GM23338 (cell line): ENCODE measurements around the gene MTOR. TPM values are rescaled to one million over a fixed set of nuclear protein-coding genes. Genes with fewer than 3 reads are reported as not detected.

Experiments used
- ATAC-seq: fragments of 200-7000 bp; cut with Tn5 transposase; 3 replicates; pipeline ENCODE4 v1.9.1; 2020
- DNase-seq: peaks from one replicate; pipeline ENCODE4 v3.0.0-alpha.2; 2015; ENCODE audit warnings: low spot score
- H2AFZ ChIP-seq: fragments of 200-600 bp; sonication (generic); 2 replicates; pipeline ENCODE4 v1.8.0; 2016; ENCODE audit warnings: antibody characterized with exemption, mild to moderate bottlenecking, moderate library complexity
- H3F3A ChIP-seq: fragments of 200-600 bp; sonication (generic); replicated peaks from 2 replicates; pipeline ENCODE4 v1.8.0; 2017; ENCODE audit warnings: antibody characterized with exemption, mixed run types, low read depth
- H3K27ac ChIP-seq: fragments of 200-600 bp; sonication (generic); 2 replicates; pipeline ENCODE4 v1.6.1; 2016; ENCODE audit warnings: low read depth
- H3K27me3 ChIP-seq: fragments of 200-600 bp; sonication (generic); 2 replicates; pipeline ENCODE4 v1.8.0; 2016; ENCODE audit warnings: mild to moderate bottlenecking, mixed run types, moderate library complexity; ENCODE audit not compliant: insufficient read depth
- H3K36me3 ChIP-seq: fragments of 200-600 bp; sonication (generic); 2 replicates; pipeline ENCODE4 v1.8.0; 2016; ENCODE audit warnings: mild to moderate bottlenecking; ENCODE audit not compliant: insufficient read depth
- H3K4me1 ChIP-seq: fragments of 200-600 bp; sonication (generic); 2 replicates; pipeline ENCODE4 v1.8.0; 2016; ENCODE audit warnings: mild to moderate bottlenecking, moderate library complexity; ENCODE audit not compliant: insufficient read depth
- H3K4me2 ChIP-seq: fragments of 200-600 bp; sonication (generic); 2 replicates; pipeline ENCODE4 v1.7.1; 2017; ENCODE audit warnings: mixed run types
- H3K4me3 ChIP-seq: fragments of 200-600 bp; sonication (generic); 2 replicates; pipeline ENCODE4 v1.6.1; 2016; ENCODE audit warnings: mixed run types
- H3K79me2 ChIP-seq: fragments of 200-600 bp; sonication (generic); replicated peaks from 2 replicates; pipeline ENCODE4 v1.8.0; 2017; ENCODE audit warnings: mild to moderate bottlenecking; ENCODE audit not compliant: insufficient read depth
- H3K9me2 ChIP-seq: fragments of 200-600 bp; sonication (generic); 2 replicates; pipeline ENCODE4 v1.8.0; 2017; ENCODE audit not compliant: insufficient read depth
- H4K20me1 ChIP-seq: fragments of 200-600 bp; sonication (generic); replicated peaks from 2 replicates; pipeline ENCODE4 v1.8.0; 2017; ENCODE audit warnings: mild to moderate bottlenecking; ENCODE audit not compliant: insufficient read depth
- H3K27ac Mint-ChIP-seq: 2 replicates; pipeline ENCODE4 v1.8.0; 2020; ENCODE audit warnings: inconsistent platforms, mild to moderate bottlenecking, moderate library complexity, mixed read lengths
- H3K27me3 Mint-ChIP-seq: 3 replicates; pipeline ENCODE4 v1.8.0; 2022; ENCODE audit warnings: low read depth, mild to moderate bottlenecking, moderate library complexity, mixed read lengths, inconsistent platforms; ENCODE audit not compliant: insufficient read depth, poor library complexity
- H3K36me3 Mint-ChIP-seq: 3 replicates; pipeline ENCODE4 v1.8.0; 2021; ENCODE audit warnings: low read depth, mild to moderate bottlenecking, inconsistent platforms, moderate library complexity, mixed read lengths
- H3K4me1 Mint-ChIP-seq: 3 replicates; pipeline ENCODE4 v1.8.0; 2020; ENCODE audit warnings: mild to moderate bottlenecking, inconsistent platforms, mixed read lengths
- H3K4me3 Mint-ChIP-seq: 3 replicates; pipeline ENCODE4 v1.8.0; 2021; ENCODE audit warnings: moderate library complexity, mild to moderate bottlenecking, inconsistent platforms, mixed read lengths
- H3K9me3 Mint-ChIP-seq: 3 replicates; pipeline ENCODE4 v1.8.0; 2020; ENCODE audit warnings: moderate library complexity, mild to moderate bottlenecking, inconsistent platforms, mixed read lengths
- CREB1 ChIP-seq: fragments of 250-450 bp; sonication (Bioruptor Pico); IDR thresholded peaks from 2 replicates; pipeline ENCODE4 v1.5.0; 2020; ENCODE audit warnings: low read depth, mild to moderate bottlenecking, moderate library complexity
- ETS1 ChIP-seq: IDR thresholded peaks from 2 replicates; pipeline ENCODE4 v1.6.1; 2016; ENCODE audit warnings: antibody characterized with exemption
- EZH2phosphoT487 ChIP-seq: fragments of 200-600 bp; sonication (generic); IDR thresholded peaks from one replicate; pipeline ENCODE4 v1.8.1; 2018; ENCODE audit warnings: antibody characterized with exemption; ENCODE audit not compliant: unreplicated experiment
- JUNB ChIP-seq: IDR thresholded peaks from one replicate; pipeline ENCODE4 v1.6.1; 2016; ENCODE audit warnings: antibody characterized with exemption; ENCODE audit not compliant: unreplicated experiment
- NANOG ChIP-seq: IDR thresholded peaks from 2 replicates; pipeline ENCODE4 v1.6.1; 2016; ENCODE audit warnings: antibody characterized with exemption, borderline replicate concordance
- POLR2AphosphoS5 ChIP-seq: IDR thresholded peaks from 2 replicates; pipeline ENCODE4 v1.6.1; 2016; ENCODE audit warnings: antibody characterized with exemption, low read depth
- STAT1 ChIP-seq: IDR thresholded peaks from one replicate; pipeline ENCODE4 v1.6.1; 2016; ENCODE audit warnings: antibody characterized with exemption; ENCODE audit not compliant: unreplicated experiment
- ZNF114 ChIP-seq: fragments of 250-450 bp; sonication (Bioruptor Pico); IDR thresholded peaks from 2 replicates; pipeline ENCODE4 v1.5.0; 2020; ENCODE audit warnings: mild to moderate bottlenecking, moderate library complexity
- ZNF331 ChIP-seq: fragments of 250-450 bp; sonication (Bioruptor Pico); IDR thresholded peaks from 2 replicates; pipeline ENCODE4 v1.5.0; 2020; ENCODE audit warnings: low read depth, mild to moderate bottlenecking, moderate library complexity
- polyA plus RNA-seq: library from polyadenylated mRNA; unstranded; fragments of >200 nt; fragmentation: Nextera tagmentation; extraction: Ambion mirVana; gene quantifications from 2 replicates; pipeline ENCODE4 v1.2.1, GENCODE V29; 2016
- total RNA-seq: library from RNA; depleted of rRNA; stranded (reverse); fragments of >200 nt; shearing (Covaris generic); gene quantifications from 2 replicates; pipeline ENCODE4 v1.2.3, GENCODE V29; 2014
- TF ChIP-seq, protein P1 (sequence below), 2 experiments: fragments of 200-600 bp in 1 of 2; sonication (generic) in 1 of 2; conservative IDR thresholded peaks; 2 replicates each; pipeline versions ENCODE4 v1.5.1 to v1.6.1; 2016 to 2017; ENCODE audit warnings: antibody characterized with exemption in 2 of 2, low read depth in 2 of 2, mild to moderate bottlenecking in 2 of 2, moderate library complexity in 1 of 2
- TF ChIP-seq, protein P2 (sequence below): fragments of 250-450 bp; sonication (Bioruptor Pico); IDR thresholded peaks from 2 replicates; pipeline ENCODE4 v1.5.0; 2020; ENCODE audit warnings: mild to moderate bottlenecking, moderate library complexity
- TF ChIP-seq, protein P3 (sequence below): IDR thresholded peaks from one replicate; pipeline ENCODE4 v1.6.1; 2018; ENCODE audit warnings: antibody characterized with exemption; ENCODE audit not compliant: unreplicated experiment

The MTOR gene
- total and polyA plus RNA-seq, 2 experiments from 2014 or later: 22.8 to 98.0 TPM

DNA sequence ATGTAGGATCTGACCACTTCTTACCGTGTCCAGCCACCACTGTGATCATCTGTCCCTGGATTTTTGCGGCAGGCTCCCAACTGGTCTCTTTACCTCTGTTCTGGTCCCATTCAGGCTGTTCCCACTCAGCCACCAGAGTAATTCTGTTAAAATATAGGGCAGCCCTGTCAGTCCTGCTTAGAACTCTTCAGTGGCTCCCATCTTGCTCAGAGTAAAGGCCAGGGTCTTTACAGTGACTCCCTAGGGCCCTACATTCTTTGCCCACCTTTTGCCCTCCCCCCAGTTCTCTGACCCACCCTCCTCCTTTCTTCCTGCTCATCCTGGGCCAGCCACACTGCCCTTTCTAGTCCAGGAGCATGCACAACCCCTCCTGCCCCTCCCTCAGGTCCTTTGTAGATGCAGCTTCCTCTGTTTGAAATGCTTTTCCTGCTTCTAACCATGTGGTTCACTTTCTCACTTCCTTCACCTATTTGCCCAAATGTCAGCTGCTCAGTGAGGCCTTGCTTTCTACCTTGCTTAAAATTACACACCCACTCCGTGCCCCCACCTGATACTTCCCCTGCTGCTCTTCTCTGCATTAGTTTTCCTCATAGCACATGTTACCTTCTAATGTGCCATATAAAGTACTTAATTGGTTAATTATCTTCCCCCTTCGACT, 18.5 kb upstream of the MTOR start:
- Histone ChIP-seq H3K4me3 (no peak overlapping the region), H3K36me3 (peaks cover 13% of the 10 kb centered on the region; the same call in 1 of the 2 replicates), H3K79me2 (peaks cover 91% of the 10 kb centered on the region), H4K20me1 (0 out of 2 replicates have a peak, but pooled peaks cover 21% of the 10 kb centered on the region), H3K4me1 (peaks cover 15% of the 10 kb centered on the region), H3F3A (peaks cover 14% of the 10 kb centered on the region), H3K27me3 (no peaks in the 10 kb centered on the region), H3K4me2 (no peak overlapping the region), H3K9me2 (no peaks in the 10 kb centered on the region), H3K27ac (no peak overlapping the region), H2AFZ (no peak overlapping the region)
- TF ChIP-seq POLR2AphosphoS5 (no peak), JUNB (no peak), ZNF114 (no peak), STAT1 (no peak), NANOG (no peak), EZH2phosphoT487 (no peak), ETS1 (no peak), ZNF331 (CRISPR knock-in tag) (no peak), CREB1 (CRISPR knock-in tag) (no peak)
- TF ChIP-seq, protein P1, sequence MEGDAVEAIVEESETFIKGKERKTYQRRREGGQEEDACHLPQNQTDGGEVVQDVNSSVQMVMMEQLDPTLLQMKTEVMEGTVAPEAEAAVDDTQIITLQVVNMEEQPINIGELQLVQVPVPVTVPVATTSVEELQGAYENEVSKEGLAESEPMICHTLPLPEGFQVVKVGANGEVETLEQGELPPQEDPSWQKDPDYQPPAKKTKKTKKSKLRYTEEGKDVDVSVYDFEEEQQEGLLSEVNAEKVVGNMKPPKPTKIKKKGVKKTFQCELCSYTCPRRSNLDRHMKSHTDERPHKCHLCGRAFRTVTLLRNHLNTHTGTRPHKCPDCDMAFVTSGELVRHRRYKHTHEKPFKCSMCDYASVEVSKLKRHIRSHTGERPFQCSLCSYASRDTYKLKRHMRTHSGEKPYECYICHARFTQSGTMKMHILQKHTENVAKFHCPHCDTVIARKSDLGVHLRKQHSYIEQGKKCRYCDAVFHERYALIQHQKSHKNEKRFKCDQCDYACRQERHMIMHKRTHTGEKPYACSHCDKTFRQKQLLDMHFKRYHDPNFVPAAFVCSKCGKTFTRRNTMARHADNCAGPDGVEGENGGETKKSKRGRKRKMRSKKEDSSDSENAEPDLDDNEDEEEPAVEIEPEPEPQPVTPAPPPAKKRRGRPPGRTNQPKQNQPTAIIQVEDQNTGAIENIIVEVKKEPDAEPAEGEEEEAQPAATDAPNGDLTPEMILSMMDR (conservative IDR thresholded peaks at IDR 0.05; ENCODE audit: low read depth in 2 of 2): no peak
- TF ChIP-seq, protein P2, sequence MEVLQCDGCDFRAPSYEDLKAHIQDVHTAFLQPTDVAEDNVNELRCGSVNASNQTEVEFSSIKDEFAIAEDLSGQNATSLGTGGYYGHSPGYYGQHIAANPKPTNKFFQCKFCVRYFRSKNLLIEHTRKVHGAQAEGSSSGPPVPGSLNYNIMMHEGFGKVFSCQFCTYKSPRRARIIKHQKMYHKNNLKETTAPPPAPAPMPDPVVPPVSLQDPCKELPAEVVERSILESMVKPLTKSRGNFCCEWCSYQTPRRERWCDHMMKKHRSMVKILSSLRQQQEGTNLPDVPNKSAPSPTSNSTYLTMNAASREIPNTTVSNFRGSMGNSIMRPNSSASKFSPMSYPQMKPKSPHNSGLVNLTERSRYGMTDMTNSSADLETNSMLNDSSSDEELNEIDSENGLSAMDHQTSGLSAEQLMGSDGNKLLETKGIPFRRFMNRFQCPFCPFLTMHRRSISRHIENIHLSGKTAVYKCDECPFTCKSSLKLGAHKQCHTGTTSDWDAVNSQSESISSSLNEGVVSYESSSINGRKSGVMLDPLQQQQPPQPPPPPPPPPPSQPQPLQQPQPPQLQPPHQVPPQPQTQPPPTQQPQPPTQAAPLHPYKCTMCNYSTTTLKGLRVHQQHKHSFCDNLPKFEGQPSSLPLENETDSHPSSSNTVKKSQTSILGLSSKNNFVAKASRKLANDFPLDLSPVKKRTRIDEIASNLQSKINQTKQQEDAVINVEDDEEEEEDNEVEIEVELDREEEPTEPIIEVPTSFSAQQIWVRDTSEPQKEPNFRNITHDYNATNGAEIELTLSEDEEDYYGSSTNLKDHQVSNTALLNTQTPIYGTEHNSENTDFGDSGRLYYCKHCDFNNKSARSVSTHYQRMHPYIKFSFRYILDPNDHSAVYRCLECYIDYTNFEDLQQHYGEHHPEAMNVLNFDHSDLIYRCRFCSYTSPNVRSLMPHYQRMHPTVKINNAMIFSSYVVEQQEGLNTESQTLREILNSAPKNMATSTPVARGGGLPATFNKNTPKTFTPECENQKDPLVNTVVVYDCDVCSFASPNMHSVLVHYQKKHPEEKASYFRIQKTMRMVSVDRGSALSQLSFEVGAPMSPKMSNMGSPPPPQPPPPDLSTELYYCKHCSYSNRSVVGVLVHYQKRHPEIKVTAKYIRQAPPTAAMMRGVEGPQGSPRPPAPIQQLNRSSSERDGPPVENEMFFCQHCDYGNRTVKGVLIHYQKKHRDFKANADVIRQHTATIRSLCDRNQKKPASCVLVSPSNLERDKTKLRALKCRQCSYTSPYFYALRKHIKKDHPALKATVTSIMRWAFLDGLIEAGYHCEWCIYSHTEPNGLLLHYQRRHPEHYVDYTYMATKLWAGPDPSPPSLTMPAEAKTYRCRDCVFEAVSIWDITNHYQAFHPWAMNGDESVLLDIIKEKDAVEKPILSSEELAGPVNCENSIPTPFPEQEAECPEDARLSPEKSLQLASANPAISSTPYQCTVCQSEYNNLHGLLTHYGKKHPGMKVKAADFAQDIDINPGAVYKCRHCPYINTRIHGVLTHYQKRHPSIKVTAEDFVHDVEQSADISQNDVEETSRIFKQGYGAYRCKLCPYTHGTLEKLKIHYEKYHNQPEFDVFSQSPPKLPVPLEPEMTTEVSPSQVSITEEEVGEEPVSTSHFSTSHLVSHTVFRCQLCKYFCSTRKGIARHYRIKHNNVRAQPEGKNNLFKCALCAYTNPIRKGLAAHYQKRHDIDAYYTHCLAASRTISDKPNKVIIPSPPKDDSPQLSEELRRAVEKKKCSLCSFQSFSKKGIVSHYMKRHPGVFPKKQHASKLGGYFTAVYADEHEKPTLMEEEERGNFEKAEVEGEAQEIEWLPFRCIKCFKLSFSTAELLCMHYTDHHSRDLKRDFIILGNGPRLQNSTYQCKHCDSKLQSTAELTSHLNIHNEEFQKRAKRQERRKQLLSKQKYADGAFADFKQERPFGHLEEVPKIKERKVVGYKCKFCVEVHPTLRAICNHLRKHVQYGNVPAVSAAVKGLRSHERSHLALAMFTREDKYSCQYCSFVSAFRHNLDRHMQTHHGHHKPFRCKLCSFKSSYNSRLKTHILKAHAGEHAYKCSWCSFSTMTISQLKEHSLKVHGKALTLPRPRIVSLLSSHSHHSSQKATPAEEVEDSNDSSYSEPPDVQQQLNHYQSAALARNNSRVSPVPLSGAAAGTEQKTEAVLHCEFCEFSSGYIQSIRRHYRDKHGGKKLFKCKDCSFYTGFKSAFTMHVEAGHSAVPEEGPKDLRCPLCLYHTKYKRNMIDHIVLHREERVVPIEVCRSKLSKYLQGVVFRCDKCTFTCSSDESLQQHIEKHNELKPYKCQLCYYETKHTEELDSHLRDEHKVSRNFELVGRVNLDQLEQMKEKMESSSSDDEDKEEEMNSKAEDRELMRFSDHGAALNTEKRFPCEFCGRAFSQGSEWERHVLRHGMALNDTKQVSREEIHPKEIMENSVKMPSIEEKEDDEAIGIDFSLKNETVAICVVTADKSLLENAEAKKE (CRISPR knock-in tag): no peak
- TF ChIP-seq, protein P3, sequence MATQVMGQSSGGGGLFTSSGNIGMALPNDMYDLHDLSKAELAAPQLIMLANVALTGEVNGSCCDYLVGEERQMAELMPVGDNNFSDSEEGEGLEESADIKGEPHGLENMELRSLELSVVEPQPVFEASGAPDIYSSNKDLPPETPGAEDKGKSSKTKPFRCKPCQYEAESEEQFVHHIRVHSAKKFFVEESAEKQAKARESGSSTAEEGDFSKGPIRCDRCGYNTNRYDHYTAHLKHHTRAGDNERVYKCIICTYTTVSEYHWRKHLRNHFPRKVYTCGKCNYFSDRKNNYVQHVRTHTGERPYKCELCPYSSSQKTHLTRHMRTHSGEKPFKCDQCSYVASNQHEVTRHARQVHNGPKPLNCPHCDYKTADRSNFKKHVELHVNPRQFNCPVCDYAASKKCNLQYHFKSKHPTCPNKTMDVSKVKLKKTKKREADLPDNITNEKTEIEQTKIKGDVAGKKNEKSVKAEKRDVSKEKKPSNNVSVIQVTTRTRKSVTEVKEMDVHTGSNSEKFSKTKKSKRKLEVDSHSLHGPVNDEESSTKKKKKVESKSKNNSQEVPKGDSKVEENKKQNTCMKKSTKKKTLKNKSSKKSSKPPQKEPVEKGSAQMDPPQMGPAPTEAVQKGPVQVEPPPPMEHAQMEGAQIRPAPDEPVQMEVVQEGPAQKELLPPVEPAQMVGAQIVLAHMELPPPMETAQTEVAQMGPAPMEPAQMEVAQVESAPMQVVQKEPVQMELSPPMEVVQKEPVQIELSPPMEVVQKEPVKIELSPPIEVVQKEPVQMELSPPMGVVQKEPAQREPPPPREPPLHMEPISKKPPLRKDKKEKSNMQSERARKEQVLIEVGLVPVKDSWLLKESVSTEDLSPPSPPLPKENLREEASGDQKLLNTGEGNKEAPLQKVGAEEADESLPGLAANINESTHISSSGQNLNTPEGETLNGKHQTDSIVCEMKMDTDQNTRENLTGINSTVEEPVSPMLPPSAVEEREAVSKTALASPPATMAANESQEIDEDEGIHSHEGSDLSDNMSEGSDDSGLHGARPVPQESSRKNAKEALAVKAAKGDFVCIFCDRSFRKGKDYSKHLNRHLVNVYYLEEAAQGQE: no peak
- DNase-seq (no peak), ATAC-seq (no peak)
- no peak overlapping the region; the same call in 1 of the 2 replicates for H3K27ac Mint-ChIP-seq
- H3K4me3 Mint-ChIP-seq: no peak overlapping the region; the same call in 2 of the 3 replicates
- H3K9me3 Mint-ChIP-seq: no peaks in the 10 kb centered on the region
- H3K36me3 Mint-ChIP-seq: peaks cover 50% of the 10 kb centered on the region
- H3K4me1 Mint-ChIP-seq: peaks cover 32% of the 10 kb centered on the region
- H3K27me3 Mint-ChIP-seq: peaks cover 5% of the 10 kb centered on the region
